Endothelial cell (in vitro differentiated cells): ENCODE data around the gene ATP9A. TPM values are rescaled to one million over a fixed set of nuclear protein-coding genes. Genes with fewer than 3 reads are reported as not detected.

Experiments used
- DNase-seq: peaks from one replicate; pipeline ENCODE4 v3.0.0; 2021; ENCODE audit warnings: low spot score
- H3K27ac Mint-ChIP-seq: one replicate; pipeline ENCODE4 v1.8.0; 2021; ENCODE audit warnings: mixed read lengths, inconsistent platforms; ENCODE audit not compliant: unreplicated experiment
- H3K27me3 Mint-ChIP-seq: one replicate; pipeline ENCODE4 v1.8.0; 2021; ENCODE audit warnings: mild to moderate bottlenecking, moderate library complexity, mixed read lengths, inconsistent platforms; ENCODE audit not compliant: unreplicated experiment
- H3K36me3 Mint-ChIP-seq: one replicate; pipeline ENCODE4 v1.8.0; 2021; ENCODE audit warnings: mild to moderate bottlenecking, low read depth, mixed read lengths, inconsistent platforms; ENCODE audit not compliant: unreplicated experiment
- H3K4me1 Mint-ChIP-seq: one replicate; pipeline ENCODE4 v1.8.0; 2021; ENCODE audit warnings: mild to moderate bottlenecking, mixed read lengths, inconsistent platforms; ENCODE audit not compliant: unreplicated experiment
- H3K4me3 Mint-ChIP-seq: one replicate; pipeline ENCODE4 v1.8.0; 2021; ENCODE audit warnings: mild to moderate bottlenecking, mixed read lengths, inconsistent platforms; ENCODE audit not compliant: unreplicated experiment
- H3K9me3 Mint-ChIP-seq: one replicate; pipeline ENCODE4 v1.8.0; 2021; ENCODE audit warnings: mixed read lengths, inconsistent platforms; ENCODE audit not compliant: unreplicated experiment
- CTCF ChIP-seq: fragments of 200-600 bp; sonication (generic); IDR thresholded peaks from one replicate; pipeline ENCODE4 v1.5.0; 2021; ENCODE audit warnings: antibody characterized with exemption; ENCODE audit not compliant: unreplicated experiment
- total RNA-seq: library from RNA; stranded (reverse); fragmentation: NEBNext Ultra II Directional; extraction: Animal tissue kit (Norgen Biotek cat#: 25700); gene quantifications from one replicate; pipeline ENCODE4 v1.2.1, GENCODE V29; 2021; ENCODE audit not compliant: unreplicated experiment

ATP9A gene
- total RNA-seq, 1 donor from 2014 or later: 30.6 TPM

- no peak for TF ChIP-seq CTCF
- Mint-ChIP-seq H3K36me3 (no peaks in the 10 kb centered on the region), H3K27me3 (no peaks in the 10 kb centered on the region), H3K27ac (no peak overlapping the region), H3K4me1 (peaks cover 3% of the 10 kb centered on the region), H3K9me3 (no peaks in the 10 kb centered on the region), H3K4me3 (no peak overlapping the region)
- DNase-seq: no peak
Observed at GRCh38 chr20:51613580-51613979, 154.6 kb downstream of the ATP9A start.

- Mint-ChIP-seq H3K27me3 (no peaks in the 10 kb centered on the region), H3K27ac (no peak overlapping the region), H3K9me3 (no peaks in the 10 kb centered on the region), H3K4me3 (no peak overlapping the region), H3K36me3 (no peaks in the 10 kb centered on the region), H3K4me1 (peaks cover 3% of the 10 kb centered on the region)
- DNase-seq: no peak
- TF ChIP-seq CTCF: no peak
Observed at GRCh38 chr20:51612896-51613295, 155.3 kb downstream of the ATP9A start.

- no peak overlapping the region for H3K4me3 Mint-ChIP-seq
- DNase-seq: no peak
Observed at GRCh38 chr20:51611625-51611890, 156.6 kb downstream of the ATP9A start.

GRCh38 chr20:51610761-51611624 lies 157.2 kb downstream of the ATP9A start:
- no peaks in the 10 kb centered on the region for H3K36me3 Mint-ChIP-seq
- no peaks in the 10 kb centered on the region for H3K27me3 Mint-ChIP-seq
- no peak for TF ChIP-seq CTCF
- H3K4me1 Mint-ChIP-seq: peaks cover 3% of the 10 kb centered on the region
- no peaks in the 10 kb centered on the region for H3K9me3 Mint-ChIP-seq
- H3K27ac Mint-ChIP-seq: no peak overlapping the region
- H3K4me3 Mint-ChIP-seq: no peak overlapping the region
- no peak for DNase-seq

More at GRCh38 chr20:51611625-51611890, 156.6 kb downstream of the ATP9A start:
- Mint-ChIP-seq H3K4me1 (peaks cover 3% of the 10 kb centered on the region), H3K27me3 (no peaks in the 10 kb centered on the region), H3K27ac (no peak overlapping the region), H3K36me3 (no peaks in the 10 kb centered on the region), H3K9me3 (no peaks in the 10 kb centered on the region)
- no peak for TF ChIP-seq CTCF

GRCh38 chr20:51610111-51610510 lies 158.1 kb downstream of the ATP9A start:
- peaks cover 3% of the 10 kb centered on the region for H3K4me1 Mint-ChIP-seq
- no peak for TF ChIP-seq CTCF
- H3K27ac Mint-ChIP-seq: no peak overlapping the region
- H3K36me3 Mint-ChIP-seq: no peaks in the 10 kb centered on the region
- no peaks in the 10 kb centered on the region for H3K9me3 Mint-ChIP-seq
- H3K27me3 Mint-ChIP-seq: no peaks in the 10 kb centered on the region
- no peak overlapping the region for H3K4me3 Mint-ChIP-seq
- no peak for DNase-seq
